Measurements from ENCODE around the gene TAS2R40. TPM values are rescaled to one million over a fixed set of nuclear protein-coding genes. Genes with fewer than 3 reads are reported as not detected.

Gene TAS2R40
- total and polyA plus RNA-seq, 8 donors, result not detected

- WGBS, 5 donors, result 75 to 83% (median 76%) methylated on average over 7 of the region's 7 CpGs
- peak overlapping the region in 2 of 5 donors; percentile 41 to 68 for H3K27ac ChIP-seq
- TF ChIP-seq POLR2AphosphoS5 (IDR thresholded peaks at IDR 0.05), result no peak
- TF ChIP-seq EP300 (IDR thresholded peaks at IDR 0.05), result no peak
- no peak for TF ChIP-seq POLR2A (IDR thresholded peaks at IDR 0.05)
- no peak for TF ChIP-seq CTCF (IDR thresholded peaks at IDR 0.05)
Measured at GRCh38 chr7:143222782-143223181, 945 bp downstream of the TAS2R40 start.

GRCh38 chr7:143223784-143224183, 1.9 kb downstream of the TAS2R40 start:
- Histone ChIP-seq H3K36me3 (no peaks in the 10 kb centered on the region), H3K4me1 (no peaks in the 10 kb centered on the region), H3K27ac (peak overlapping the region in 2 of 5 donors; percentile 41 to 68), H3K4me3 (no peak overlapping the region), H3K27me3 (peaks cover 0 to 3% (median 0%) of the 10 kb centered on the region in 3 donors), H3K9me3 (no peaks in the 10 kb centered on the region)
- DNase-seq, result peak in 1 of 2 donors; percentile 37
- 40 to 72% (median 47%) methylated on average over 4 of the region's 4 CpGs for WGBS, 5 donors
- intact Hi-C loops (cut with DNase I; ENCODE audit: low total_unique reads), result no loop called here
- TF ChIP-seq POLR2AphosphoS5 (IDR thresholded peaks at IDR 0.05) (no peak), POLR2A (IDR thresholded peaks at IDR 0.05) (no peak), CTCF (IDR thresholded peaks at IDR 0.05) (no peak), EP300 (IDR thresholded peaks at IDR 0.05) (no peak)

More at GRCh38 chr7:143222782-143223181, 945 bp downstream of the TAS2R40 start:
- DNase-seq, result peak in 1 of 2 donors; percentile 34
- Histone ChIP-seq H3K9me3 (no peaks in the 10 kb centered on the region), H3K36me3 (no peaks in the 10 kb centered on the region), H3K4me1 (no peaks in the 10 kb centered on the region), H3K27me3 (peaks cover 0 to 3% (median 0%) of the 10 kb centered on the region in 3 donors), H3K4me3 (no peak overlapping the region)
- intact Hi-C loops (cut with DNase I; ENCODE audit: low total_unique reads), result no loop called here

- Histone ChIP-seq H3K9me3 (no peaks in the 10 kb centered on the region), H3K4me1 (peaks cover 0 to 7% (median 0%) of the 10 kb centered on the region in 4 donors), H3K36me3 (no peaks in the 10 kb centered on the region), H3K4me3 (no peak overlapping the region), H3K27ac (no peak overlapping the region), H3K27me3 (no peaks in the 10 kb centered on the region)
- WGBS, 5 donors, result 78 to 90% (median 84%) methylated on average over 5 of the region's 5 CpGs
- no peak for DNase-seq
- no peak for TF ChIP-seq POLR2AphosphoS5 (IDR thresholded peaks at IDR 0.05)
- no peak for TF ChIP-seq CTCF (IDR thresholded peaks at IDR 0.05)
- no peak for TF ChIP-seq EP300 (IDR thresholded peaks at IDR 0.05)
- TF ChIP-seq POLR2A (IDR thresholded peaks at IDR 0.05), result no peak
- intact Hi-C loops (cut with DNase I; ENCODE audit: low total_unique reads), result no loop called here
Measured at GRCh38 chr7:143225047-143225446, 3.2 kb downstream of the TAS2R40 start.

GRCh38 chr7:143227806-143228205, 6.0 kb downstream of the TAS2R40 start:
- Histone ChIP-seq H3K4me1 (peaks cover 0 to 7% (median 0%) of the 10 kb centered on the region in 4 donors), H3K9me3 (peaks cover 0 to under 1% (median 0%) of the 10 kb centered on the region in 4 donors), H3K36me3 (no peaks in the 10 kb centered on the region), H3K27ac (no peak overlapping the region), H3K4me3 (no peak overlapping the region), H3K27me3 (no peaks in the 10 kb centered on the region)
- no peak for TF ChIP-seq POLR2A (IDR thresholded peaks at IDR 0.05)
- TF ChIP-seq CTCF (IDR thresholded peaks at IDR 0.05), result no peak
- no peak for TF ChIP-seq POLR2AphosphoS5 (IDR thresholded peaks at IDR 0.05)
- no peak for TF ChIP-seq EP300 (IDR thresholded peaks at IDR 0.05)
- DNase-seq, result no peak
- intact Hi-C loops (cut with DNase I; ENCODE audit: low total_unique reads), result no loop called here
- WGBS, 5 donors, result 18 to 42% (median 32%) methylated on average over 1 of the region's 1 CpG

Data from stomach (tissue), 9 donors.